H1 (cell line): ENCODE data around the gene GPATCH4. TPM values are rescaled to one million over a fixed set of nuclear protein-coding genes. Genes with fewer than 3 reads are reported as not detected.

Experiments used
- CTCF ChIA-PET: fragments of 300-600 bp; sonication (Branson Sonifier 250); formaldehyde crosslinking; loops from one replicate; lab custom pipeline; 2021; ENCODE audit not compliant: partially characterized antibody; lab: Charles Lee
- POLR2A ChIA-PET: fragments of 300-600 bp; sonication (Branson Sonifier 250); formaldehyde crosslinking; loops from one replicate; lab custom pipeline; 2021; ENCODE audit warnings: inconsistent platforms; ENCODE audit not compliant: partially characterized antibody; lab: Charles Lee
- DNase-seq, 2 experiments: peaks; one replicate each; pipeline versions ENCODE4 v3.0.0 to v3.0.0-alpha.2; 2010 to 2022; ENCODE audit warnings: low spot score in 2 of 2, low read depth in 1 of 2, mixed read lengths in 1 of 2
- FAIRE-seq: peaks from 2 replicates; lab custom pipeline; 2011; peaks lifted over from hg19 to GRCh38; lab: Jason Lieb, UNC
- H2AFZ ChIP-seq: 2 replicates; pipeline ENCODE4 v1.8.1; 2012; ENCODE audit warnings: low read length, inconsistent platforms
- H2AK5ac ChIP-seq: 2 replicates; pipeline ENCODE4 v1.6.1; 2013; ENCODE audit warnings: low read depth, low read length
- H2BK120ac ChIP-seq: replicated peaks from 2 replicates; pipeline ENCODE3; 2013; ENCODE audit warnings: low read depth, low read length, inconsistent platforms
- H2BK12ac ChIP-seq: 2 replicates; pipeline ENCODE4 v1.6.1; 2013; ENCODE audit warnings: low read depth, low read length
- H2BK15ac ChIP-seq: 2 replicates; pipeline ENCODE4 v1.6.1; 2013; ENCODE audit warnings: low read length
- H2BK20ac ChIP-seq: 2 replicates; pipeline ENCODE4 v1.6.1; 2013; ENCODE audit warnings: low read length
- H2BK5ac ChIP-seq: 2 replicates; pipeline ENCODE4 v1.6.1; 2013; ENCODE audit warnings: low read depth, low read length
- H3K14ac ChIP-seq: 2 replicates; pipeline ENCODE4 v1.6.1; 2013; ENCODE audit warnings: inconsistent platforms; ENCODE audit not compliant: insufficient read length
- H3K18ac ChIP-seq: 2 replicates; pipeline ENCODE4 v1.6.1; 2013; ENCODE audit warnings: low read length; ENCODE audit errors: extremely low read depth
- H3K23ac ChIP-seq: 2 replicates; pipeline ENCODE4 v1.6.1; 2013; ENCODE audit warnings: inconsistent platforms; ENCODE audit not compliant: insufficient read length
- H3K23me2 ChIP-seq: 2 replicates; pipeline ENCODE4 v1.6.1; 2013; ENCODE audit warnings: low read depth, low read length
- H3K27ac ChIP-seq: 2 replicates; pipeline ENCODE4 v1.6.1; 2011; ENCODE audit warnings: low read depth, low read length, inconsistent platforms
- H3K27me3 ChIP-seq, 4 experiments: replicated peaks in 1 of 4; 1 replicate in 1 of 4; 2 replicates in 3 of 4; pipeline versions ENCODE4 v1.6.1 to v1.8.1; 2011 to 2013; ENCODE audit warnings: low read length in 3 of 4, mild to moderate bottlenecking in 3 of 4, inconsistent platforms in 2 of 4, mixed read lengths in 2 of 4, moderate library complexity in 1 of 4; ENCODE audit not compliant: control insufficient read depth in 3 of 4, insufficient read depth in 3 of 4; ENCODE audit errors: extremely low read depth in 1 of 4
- H3K36me3 ChIP-seq, 4 experiments: 2 replicates each; pipeline versions ENCODE4 v1.6.1 to v1.8.1; 2011 to 2013; ENCODE audit warnings: mild to moderate bottlenecking in 4 of 4, low read length in 3 of 4, moderate library complexity in 2 of 4, control low read depth in 1 of 4, inconsistent platforms in 1 of 4; ENCODE audit not compliant: insufficient read depth in 4 of 4, control insufficient read depth in 2 of 4
- H3K4ac ChIP-seq: replicated peaks from 2 replicates; pipeline ENCODE3; 2013; ENCODE audit warnings: low read length, low read depth, mixed read lengths, inconsistent platforms; ENCODE audit not compliant: insufficient read length
- H3K4me1 ChIP-seq, 4 experiments: replicated peaks in 1 of 4; 1 replicate in 1 of 4; 2 replicates in 3 of 4; pipeline versions ENCODE4 v1.6.1 to v1.8.1; 2011 to 2013; ENCODE audit warnings: low read length in 3 of 4, inconsistent platforms in 2 of 4, mixed read lengths in 1 of 4; ENCODE audit not compliant: insufficient read depth in 4 of 4, control insufficient read depth in 3 of 4
- H3K4me2 ChIP-seq, 2 experiments: 2 replicates each; pipeline versions ENCODE4 v1.6.1 to v1.8.1; 2011 to 2013; ENCODE audit warnings: low read depth in 2 of 2, low read length in 2 of 2, control low read depth in 1 of 2, inconsistent platforms in 1 of 2, mild to moderate bottlenecking in 1 of 2; ENCODE audit not compliant: insufficient read depth in 1 of 2
- H3K4me3 ChIP-seq, 4 experiments: fragments of 200-600, 300-600 bp in 1 of 4; sonication (generic), shearing (Covaris generic), sonication (Bioruptor Twin) in 1 of 4; 2 replicates each; pipeline versions ENCODE4 v1.5.1 to v1.8.1; 2011 to 2016; ENCODE audit warnings: low read length in 4 of 4, low read depth in 3 of 4, control low read depth in 2 of 4, inconsistent platforms in 2 of 4, mild to moderate bottlenecking in 2 of 4, mixed read lengths in 1 of 4, moderate library complexity in 1 of 4; ENCODE audit not compliant: insufficient read depth in 2 of 4; ENCODE audit errors: extremely low read depth in 1 of 4
- H3K56ac ChIP-seq: replicated peaks from 2 replicates; pipeline ENCODE3; 2013; ENCODE audit warnings: low read depth, mild to moderate bottlenecking, mixed read lengths, low read length, inconsistent platforms; ENCODE audit not compliant: insufficient read length
- H3K79me1 ChIP-seq: 2 replicates; pipeline ENCODE4 v1.6.1; 2013; ENCODE audit warnings: low read depth, low read length, control low read depth
- H3K79me2 ChIP-seq, 2 experiments: 2 replicates each; pipeline versions ENCODE4 v1.6.1 to v1.8.1; 2012 to 2013; ENCODE audit warnings: low read length in 2 of 2, mild to moderate bottlenecking in 2 of 2, inconsistent platforms in 1 of 2; ENCODE audit not compliant: insufficient read depth in 2 of 2, control insufficient read depth in 1 of 2
- H3K9ac ChIP-seq, 4 experiments: replicated peaks in 1 of 4; 1 replicate in 1 of 4; 2 replicates in 3 of 4; pipeline versions ENCODE4 v1.6.1 to v1.8.1; 2011 to 2013; ENCODE audit warnings: low read depth in 3 of 4, low read length in 3 of 4, control low read depth in 2 of 4, mild to moderate bottlenecking in 2 of 4, moderate library complexity in 2 of 4, inconsistent platforms in 1 of 4; ENCODE audit errors: extremely low read depth in 1 of 4
- H3K9me3 ChIP-seq, 2 experiments: 2 replicates each; pipeline versions ENCODE4 v1.6.1 to v1.8.1; 2012 to 2013; ENCODE audit warnings: mild to moderate bottlenecking in 2 of 2, moderate library complexity in 2 of 2, control low read depth in 1 of 2, inconsistent platforms in 1 of 2, low read depth in 1 of 2, low read length in 1 of 2, mixed read lengths in 1 of 2; ENCODE audit not compliant: insufficient read depth in 2 of 2
- H4K20me1 ChIP-seq, 2 experiments: replicated peaks in 1 of 2; 2 replicates each; pipeline versions ENCODE3 to v1.8.1; 2011 to 2013; ENCODE audit warnings: inconsistent platforms in 2 of 2, low read length in 2 of 2, mild to moderate bottlenecking in 1 of 2; ENCODE audit not compliant: insufficient read depth in 2 of 2, control insufficient read depth in 1 of 2
- H4K5ac ChIP-seq: 2 replicates; pipeline ENCODE4 v1.6.1; 2013; ENCODE audit warnings: low read length, low read depth, mixed read lengths, inconsistent platforms; ENCODE audit not compliant: insufficient read length
- H4K8ac ChIP-seq: 2 replicates; pipeline ENCODE4 v1.8.0; 2013; ENCODE audit warnings: mild to moderate bottlenecking, moderate library complexity, low read length, inconsistent platforms; ENCODE audit not compliant: insufficient read depth; ENCODE audit errors: extremely low read depth
- H4K91ac ChIP-seq: replicated peaks from 2 replicates; pipeline ENCODE3; 2013; ENCODE audit warnings: low read length, mixed read lengths, inconsistent platforms; ENCODE audit not compliant: insufficient read length
- CBX8 ChIP-seq: fragments of 300-800, 300-1000 bp; sonication (generic); IDR thresholded peaks from 2 replicates; pipeline ENCODE4 v1.7.1; 2016; ENCODE audit warnings: low read depth, low read length, borderline replicate concordance
- HDAC6 ChIP-seq: IDR thresholded peaks from one replicate; pipeline ENCODE4 v1.7.1; 2012; ENCODE audit warnings: low read depth, mild to moderate bottlenecking, inconsistent platforms, low read length, moderate library complexity
- WGBS, 2 experiments: shearing (Covaris generic) in 1 of 2; methylation state at CpG; one replicate each; pipeline versions ENCODE4 v1.1.6 to v1.1.7; 2013 to 2015; ENCODE audit warnings: low lambda C conversion rate in 2 of 2, mixed read lengths in 2 of 2, inconsistent platforms in 1 of 2, low coverage in 1 of 2, missing lambda C conversion rate in 1 of 2; ENCODE audit not compliant: insufficient replicate concordance in 2 of 2, insufficient coverage in 1 of 2, insufficient read length in 1 of 2; ENCODE audit errors: extremely low coverage in 1 of 2, missing lambda C conversion rate in 1 of 2; 5-methylcytosine and 5-hydroxymethylcytosine counted together
- polyA plus RNA-seq, 7 experiments: library from polyadenylated mRNA; depleted of rRNA in 3 of 7; stranded (reverse) in 5 of 7; unstranded in 2 of 7; fragments of >200 nt in 5 of 7; fragments of 200-250 nt in 2 of 7; gene quantifications; 1 replicate in 5 of 7; 2 replicates in 1 of 7; 4 replicates in 1 of 7; pipeline versions ENCODE4 v1.2.1 to v1.2.3, GENCODE V29; 2011 to 2013; ENCODE audit warnings: missing spikeins in 2 of 7, mixed read lengths in 2 of 7
- total RNA-seq: library from RNA; stranded (reverse); fragmentation: NEBNext Ultra II Directional; extraction: Animal tissue kit (Norgen Biotek cat#: 25700); gene quantifications from 2 replicates; pipeline ENCODE4 v1.2.1, GENCODE V29; 2021

GPATCH4 gene
- total and polyA plus RNA-seq, 2 of the 8 experiments (the other 6 are each of a cell fraction or from before 2014, with no cell fraction given), result 20.5 to 47.9 TPM

DNA sequence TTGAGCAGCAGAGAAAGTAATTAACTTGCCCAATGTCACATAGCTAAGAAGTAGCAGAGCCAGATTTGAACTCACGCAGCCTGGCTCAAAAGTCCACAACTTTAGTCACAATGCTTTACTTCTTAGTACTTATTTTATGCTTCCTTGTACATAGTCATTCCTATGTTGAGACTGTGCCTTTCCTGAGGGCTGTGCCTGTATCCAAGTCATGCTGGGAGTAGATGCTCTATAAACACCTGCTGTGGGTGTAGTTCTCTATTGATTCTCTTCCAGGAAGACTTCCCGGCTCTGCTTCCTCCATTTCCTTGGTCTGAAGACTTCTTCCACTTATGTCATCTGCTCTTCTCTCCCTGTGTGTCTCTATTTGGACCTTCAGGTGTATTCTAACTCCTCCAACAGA lies 45.6 kb downstream of the GPATCH4 start:
- no peaks in the 10 kb centered on the region for H3K23me2 ChIP-seq
- ChIA-PET POLR2A (interaction anchor here (1.0 to 2.3 kb wide), 5 partner anchors 12 to 43 kb away, joined by 3 to 7 read pairs (median 3); no protein-coding TSS in a partner anchor), CTCF (interaction anchor here (0.8 to 3.1 kb wide), 6 partner anchors 11 to 170 kb away, joined by 3 to 9 read pairs (median 4); no protein-coding TSS in a partner anchor)
- peaks cover 5 to 28% (median 17%) of the 10 kb centered on the region in 4 experiments; a peak in 6 of 8 replicates for H3K36me3 ChIP-seq
- H4K8ac ChIP-seq, result no peak overlapping the region
- H3K4me2 ChIP-seq, result no peak overlapping the region
- no peak overlapping the region for H3K18ac ChIP-seq
- no peak overlapping the region for H3K4ac ChIP-seq
- no peak for FAIRE-seq
- no peak overlapping the region for H2BK12ac ChIP-seq
- DNase-seq, result no peak
- no peak overlapping the region for H4K91ac ChIP-seq
- H3K27ac ChIP-seq, result no peak overlapping the region
- no peaks in the 10 kb centered on the region for H3K79me2 ChIP-seq
- no peaks in the 10 kb centered on the region for H3K9me3 ChIP-seq
- no peak overlapping the region for H3K9ac ChIP-seq
- H3K56ac ChIP-seq, result no peak overlapping the region
- no peaks in the 10 kb centered on the region for H3K27me3 ChIP-seq
- H3K4me1 ChIP-seq, result no peaks in the 10 kb centered on the region
- no peak overlapping the region for H2BK120ac ChIP-seq
- no peak overlapping the region for H3K4me3 ChIP-seq
- no peaks in the 10 kb centered on the region for H3K79me1 ChIP-seq
- 46% methylated on average over 2 of the region's 2 CpGs; no CpG with 5 or more reads in 1 of the 2 experiments for WGBS, 2 experiments
- no peak overlapping the region for H2BK15ac ChIP-seq
- no peak overlapping the region for H2BK20ac ChIP-seq
- TF ChIP-seq HDAC6 (no peak), CBX8 (no peak)
- H3K23ac ChIP-seq, result no peak overlapping the region
- no peak overlapping the region for H2AK5ac ChIP-seq
- H4K5ac ChIP-seq, result no peak overlapping the region
- H4K20me1 ChIP-seq, result peaks cover 0 to 3% of the 10 kb centered on the region in 2 experiments
- H2AFZ ChIP-seq, result no peak overlapping the region
- no peak overlapping the region for H3K14ac ChIP-seq
- H2BK5ac ChIP-seq, result no peak overlapping the region
